ENCODE data around the gene KAT8.

KAT8 gene

GRCh38 chr16:31131416-31131815, 14.0 kb downstream of the KAT8 start:
- in situ Hi-C loops (cut with HindIII; ENCODE audit: low sequenced_read_pairs): no loop called here

GRCh38 chr16:31131841-31132271, 14.4 kb downstream of the KAT8 start:
- in situ Hi-C loops (cut with HindIII; ENCODE audit: low sequenced_read_pairs): no loop called here
- no peak overlapping the region for H3K4me3 ChIP-seq (ENCODE audit: low read depth, low read length)
- no peak for DNase-seq (ENCODE audit: low read depth, low spot score)
- no peak for TF ChIP-seq CTCF (IDR thresholded peaks at IDR 0.05; ENCODE audit: low read depth, low read length)

More at GRCh38 chr16:31131416-31131815, 14.0 kb downstream of the KAT8 start:
- DNase-seq (ENCODE audit: low read depth, low spot score): no peak
- no peak overlapping the region for H3K4me3 ChIP-seq (ENCODE audit: low read depth, low read length)
- TF ChIP-seq CTCF (IDR thresholded peaks at IDR 0.05; ENCODE audit: low read depth, low read length): no peak

GRCh38 chr16:31132303-31132979, 15.0 kb downstream of the KAT8 start:
- TF ChIP-seq CTCF (IDR thresholded peaks at IDR 0.05; ENCODE audit: low read depth, low read length): no peak
- no peak overlapping the region for H3K4me3 ChIP-seq (ENCODE audit: low read depth, low read length)
- DNase-seq (ENCODE audit: low read depth, low spot score): no peak
- in situ Hi-C loops (cut with HindIII; ENCODE audit: low sequenced_read_pairs): no loop called here

GRCh38 chr16:31133046-31133501, 15.6 kb downstream of the KAT8 start:
- DNase-seq (ENCODE audit: low read depth, low spot score): no peak
- in situ Hi-C loops (cut with HindIII; ENCODE audit: low sequenced_read_pairs): no loop called here
- no peak overlapping the region for H3K4me3 ChIP-seq (ENCODE audit: low read depth, low read length)
- no peak for TF ChIP-seq CTCF (IDR thresholded peaks at IDR 0.05; ENCODE audit: low read depth, low read length)

GRCh38 chr16:31134091-31134571, 16.7 kb downstream of the KAT8 start:
- in situ Hi-C loops (cut with HindIII; ENCODE audit: low sequenced_read_pairs): no loop called here
- no peak for DNase-seq (ENCODE audit: low read depth, low spot score)
- no peak overlapping the region for H3K4me3 ChIP-seq (ENCODE audit: low read depth, low read length)
- TF ChIP-seq CTCF (IDR thresholded peaks at IDR 0.05; ENCODE audit: low read depth, low read length): no peak

GRCh38 chr16:31134625-31135534, 17.4 kb downstream of the KAT8 start:
- no peak for TF ChIP-seq CTCF (IDR thresholded peaks at IDR 0.05; ENCODE audit: low read depth, low read length)
- H3K4me3 ChIP-seq (ENCODE audit: low read depth, low read length): no peak overlapping the region
- DNase-seq (ENCODE audit: low read depth, low spot score): no peak
- in situ Hi-C loops (cut with HindIII; ENCODE audit: low sequenced_read_pairs): no loop called here

Measured in astrocyte of the spinal cord (primary cell).